Measurements from ENCODE around the gene NSUN7.
"Not testable (repeated sequence)": the region's sequence is repeated elsewhere in the genome, so short reads cannot be mapped to it uniquely, and the experiment has no call there.

NSUN7 gene

GRCh38 chr4:40749717-40750460 is at the start of gene NSUN7:
NSUN7 (plus strand) TSS chr4:40749955; CDS start chr4:40750694, 739 bp downstream.
- peak; percentile 49 for DNase-seq

GRCh38 chr4:40702137-40702799 is 47.5 kb upstream of the NSUN7 start:
- DNase-seq: no peak

- no peak for DNase-seq
These were observed 47.0 kb upstream of the NSUN7 start for GRCh38 chr4:40702800-40703151.

GRCh38 chr4:40704073-40704472 is 45.7 kb upstream of the NSUN7 start:
- no peak for DNase-seq

GRCh38 chr4:40710484-40711254 is 39.1 kb upstream of the NSUN7 start:
- DNase-seq: no peak

- DNase-seq: not testable (repeated sequence)
These were observed 36.8 kb upstream of the NSUN7 start for GRCh38 chr4:40713001-40713400.

- no peak for DNase-seq
These were observed 36.0 kb upstream of the NSUN7 start for GRCh38 chr4:40713798-40714197.

GRCh38 chr4:40718586-40718985 is 31.2 kb upstream of the NSUN7 start:
- no peak for DNase-seq

- peak; percentile 18 for DNase-seq
These were observed 30.6 kb upstream of the NSUN7 start for GRCh38 chr4:40719008-40719623.

- DNase-seq: no peak
These were observed 29.4 kb upstream of the NSUN7 start for GRCh38 chr4:40720351-40720750.

GRCh38 chr4:40720916-40721315 is 28.8 kb upstream of the NSUN7 start:
- no peak for DNase-seq

GRCh38 chr4:40721730-40722171 is 28.0 kb upstream of the NSUN7 start:
- DNase-seq: no peak

GRCh38 chr4:40722576-40723161 is 27.1 kb upstream of the NSUN7 start:
- no peak for DNase-seq

- DNase-seq: no peak
These were observed 26.0 kb upstream of the NSUN7 start for GRCh38 chr4:40723728-40724127.

GRCh38 chr4:40728333-40728732 is 21.4 kb upstream of the NSUN7 start:
- DNase-seq: no peak

GRCh38 chr4:40729555-40729954 is 20.2 kb upstream of the NSUN7 start:
- DNase-seq: no peak

- no peak for DNase-seq
These were observed 19.6 kb upstream of the NSUN7 start for GRCh38 chr4:40730091-40730679.

GRCh38 chr4:40731361-40731760 is 18.4 kb upstream of the NSUN7 start:
- DNase-seq: no peak

- peak; percentile 38 for DNase-seq
These were observed 17.9 kb upstream of the NSUN7 start for GRCh38 chr4:40731792-40732245.

GRCh38 chr4:40733752-40734151 is 16.0 kb upstream of the NSUN7 start:
- no peak for DNase-seq

GRCh38 chr4:40734497-40734896 is 15.3 kb upstream of the NSUN7 start:
- no peak for DNase-seq

GRCh38 chr4:40736910-40737309 is 12.8 kb upstream of the NSUN7 start:
- DNase-seq: peak; percentile 8

Data from NCI-H2107 (cell line).